Ectodermal cell (in vitro differentiated cells): ENCODE data around the gene CGREF1.
A peak's percentile ranks its signal among the peaks of the same experiment; 100 is the strongest.

Experiments used
- H3K27ac ChIP-seq: 2 replicates; pipeline ENCODE4 v1.7.0; 2013; ENCODE audit warnings: mild to moderate bottlenecking, low read depth, low read length; ENCODE audit not compliant: insufficient read depth, poor library complexity, severe bottlenecking
- H3K27me3 ChIP-seq: 2 replicates; pipeline ENCODE4 v1.7.0; 2013; ENCODE audit warnings: mild to moderate bottlenecking, low read length; ENCODE audit not compliant: insufficient read depth, control insufficient read depth, poor library complexity, severe bottlenecking
- H3K36me3 ChIP-seq: one replicate; pipeline ENCODE4 v1.7.0; 2013; ENCODE audit warnings: low read length; ENCODE audit not compliant: control insufficient read depth, insufficient read depth
- H3K4me1 ChIP-seq: one replicate; pipeline ENCODE4 v1.7.0; 2013; ENCODE audit warnings: low read length; ENCODE audit not compliant: control insufficient read depth, insufficient read depth
- H3K4me3 ChIP-seq: 2 replicates; pipeline ENCODE4 v1.7.0; 2013; ENCODE audit warnings: low read depth, low read length, control low read depth; ENCODE audit not compliant: insufficient read depth
- H3K9me3 ChIP-seq: 2 replicates; pipeline ENCODE4 v1.7.0; 2013; ENCODE audit warnings: mild to moderate bottlenecking, low read length, moderate library complexity; ENCODE audit not compliant: control insufficient read depth
- WGBS, 2 experiments: methylation state at CpG; one replicate each; pipeline ENCODE4 v1.1.7; 2013; ENCODE audit warnings: missing lambda C conversion rate in 2 of 2; 5-methylcytosine and 5-hydroxymethylcytosine counted together

CGREF1 gene

GRCh38 chr2:27137322-27137935 lies 18.5 kb upstream of the CGREF1 start:
- peaks cover 2% of the 10 kb centered on the region for H3K36me3 ChIP-seq
- no peaks in the 10 kb centered on the region for H3K9me3 ChIP-seq
- no peak overlapping the region for H3K4me3 ChIP-seq
- H3K27ac ChIP-seq: no peak overlapping the region
- 94 to 95% methylated on average over 21 of the region's 21 CpGs for WGBS, 2 experiments
- no peaks in the 10 kb centered on the region for H3K27me3 ChIP-seq
- peaks cover 6% of the 10 kb centered on the region for H3K4me1 ChIP-seq

- no peaks in the 10 kb centered on the region for H3K9me3 ChIP-seq
- no peak overlapping the region for H3K27ac ChIP-seq
- H3K4me3 ChIP-seq: no peak overlapping the region
- WGBS, 2 experiments: 92 to 95% methylated on average over 7 of the region's 7 CpGs
- H3K36me3 ChIP-seq: peaks cover 9% of the 10 kb centered on the region
- H3K4me1 ChIP-seq: peaks cover 6% of the 10 kb centered on the region
- no peaks in the 10 kb centered on the region for H3K27me3 ChIP-seq
Observed at GRCh38 chr2:27136751-27137150, 17.8 kb upstream of the CGREF1 start.

GRCh38 chr2:27135478-27135955 lies 16.6 kb upstream of the CGREF1 start:
- Histone ChIP-seq H3K36me3 (peaks cover 12% of the 10 kb centered on the region), H3K27me3 (no peaks in the 10 kb centered on the region), H3K27ac (no peak overlapping the region), H3K4me3 (no peak overlapping the region), H3K4me1 (peaks cover 6% of the 10 kb centered on the region), H3K9me3 (no peaks in the 10 kb centered on the region)
- 93 to 95% methylated on average over 12 of the region's 12 CpGs for WGBS, 2 experiments

- peaks cover 6% of the 10 kb centered on the region for H3K4me1 ChIP-seq
- H3K9me3 ChIP-seq: no peaks in the 10 kb centered on the region
- 55% methylated on average over 33 of the region's 33 CpGs for WGBS, 2 experiments
- H3K27me3 ChIP-seq: no peaks in the 10 kb centered on the region
- H3K4me3 ChIP-seq: peak overlapping the region; percentile 99
- H3K27ac ChIP-seq: no peak overlapping the region
- H3K36me3 ChIP-seq: peaks cover 12% of the 10 kb centered on the region
Observed at GRCh38 chr2:27134781-27135477, 16.0 kb upstream of the CGREF1 start.

GRCh38 chr2:27133905-27134780 lies 15.2 kb upstream of the CGREF1 start, which contains the start of gene PREB:
PREB (minus strand) TSS chr2:27134636; CDS start chr2:27134421, 215 bp downstream.
- Histone ChIP-seq H3K36me3 (peaks cover 12% of the 10 kb centered on the region), H3K27me3 (no peaks in the 10 kb centered on the region), H3K4me1 (peaks cover 6% of the 10 kb centered on the region), H3K27ac (peak within 1 kb of the TSS; percentile 36), H3K9me3 (no peaks in the 10 kb centered on the region), H3K4me3 (peak within 1 kb of the TSS; percentile 99)
- WGBS, 2 experiments: 0% methylated on average over 86 of the region's 86 CpGs

- H3K4me3 ChIP-seq: peak overlapping the region; percentile 99
- H3K27ac ChIP-seq: no peak overlapping the region
- 57 to 60% methylated on average over 14 of the region's 14 CpGs for WGBS, 2 experiments
- H3K9me3 ChIP-seq: no peaks in the 10 kb centered on the region
- H3K36me3 ChIP-seq: peaks cover 12% of the 10 kb centered on the region
- peaks cover 6% of the 10 kb centered on the region for H3K4me1 ChIP-seq
- no peaks in the 10 kb centered on the region for H3K27me3 ChIP-seq
Observed at GRCh38 chr2:27133195-27133875, 14.4 kb upstream of the CGREF1 start.

GRCh38 chr2:27131429-27131828 lies 12.5 kb upstream of the CGREF1 start:
- peaks cover 12% of the 10 kb centered on the region for H3K36me3 ChIP-seq
- WGBS, 2 experiments: 93 to 94% methylated on average over 11 of the region's 11 CpGs
- no peaks in the 10 kb centered on the region for H3K9me3 ChIP-seq
- H3K4me3 ChIP-seq: no peak overlapping the region
- no peak overlapping the region for H3K27ac ChIP-seq
- peaks cover 6% of the 10 kb centered on the region for H3K4me1 ChIP-seq
- no peaks in the 10 kb centered on the region for H3K27me3 ChIP-seq

- Histone ChIP-seq H3K36me3 (peaks cover 12% of the 10 kb centered on the region), H3K9me3 (no peaks in the 10 kb centered on the region), H3K27ac (no peak overlapping the region), H3K27me3 (no peaks in the 10 kb centered on the region), H3K4me3 (no peak overlapping the region), H3K4me1 (peaks cover 6% of the 10 kb centered on the region)
- WGBS, 2 experiments: 93 to 95% methylated on average over 10 of the region's 10 CpGs
Observed at GRCh38 chr2:27130396-27130795, 11.5 kb upstream of the CGREF1 start.

- 91 to 95% methylated on average over 9 to 11 of the region's 11 CpGs for WGBS, 2 experiments
- Histone ChIP-seq H3K36me3 (peaks cover 12% of the 10 kb centered on the region), H3K4me1 (peaks cover 7% of the 10 kb centered on the region)
Observed at GRCh38 chr2:27128668-27129571, 10.0 kb upstream of the CGREF1 start.

More at GRCh38 chr2:27128668-27129571, 10.0 kb upstream of the CGREF1 start:
- H3K27ac ChIP-seq: no peak overlapping the region
- peaks cover 10% of the 10 kb centered on the region for H3K27me3 ChIP-seq
- H3K9me3 ChIP-seq: no peaks in the 10 kb centered on the region
- no peak overlapping the region for H3K4me3 ChIP-seq
